ENCODE data around the gene DNAI7.

DNAI7 gene

DNA sequence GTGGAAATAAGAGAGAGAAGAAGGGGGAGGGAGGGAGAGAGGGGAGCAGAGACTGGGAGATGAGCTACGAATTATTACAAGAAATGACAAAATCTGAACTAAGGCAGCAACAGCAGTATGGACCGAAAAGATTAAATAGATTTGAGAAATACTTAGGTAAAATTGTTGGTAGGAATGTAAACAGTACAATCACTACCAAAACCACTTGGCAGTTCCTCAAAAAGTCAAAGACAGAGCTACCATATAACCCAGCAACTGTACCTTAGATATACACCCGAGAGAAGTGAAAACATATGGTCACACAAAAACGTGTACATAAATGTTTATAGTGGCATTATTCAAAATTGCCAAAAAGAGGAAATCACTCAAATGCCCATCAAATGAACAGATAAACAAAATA is 41.7 kb upstream of the DNAI7 start:
- H3K27ac ChIP-seq: no peak overlapping the region
- no peak overlapping the region for H3K4me3 ChIP-seq (ENCODE audit: low read depth, low read length)
- no peaks in the 10 kb centered on the region for H3K9me3 ChIP-seq (ENCODE audit: severe bottlenecking)
- no peak for DNase-seq
- H3K36me3 ChIP-seq: peaks cover 17% of the 10 kb centered on the region
- TF ChIP-seq, protein P1, sequence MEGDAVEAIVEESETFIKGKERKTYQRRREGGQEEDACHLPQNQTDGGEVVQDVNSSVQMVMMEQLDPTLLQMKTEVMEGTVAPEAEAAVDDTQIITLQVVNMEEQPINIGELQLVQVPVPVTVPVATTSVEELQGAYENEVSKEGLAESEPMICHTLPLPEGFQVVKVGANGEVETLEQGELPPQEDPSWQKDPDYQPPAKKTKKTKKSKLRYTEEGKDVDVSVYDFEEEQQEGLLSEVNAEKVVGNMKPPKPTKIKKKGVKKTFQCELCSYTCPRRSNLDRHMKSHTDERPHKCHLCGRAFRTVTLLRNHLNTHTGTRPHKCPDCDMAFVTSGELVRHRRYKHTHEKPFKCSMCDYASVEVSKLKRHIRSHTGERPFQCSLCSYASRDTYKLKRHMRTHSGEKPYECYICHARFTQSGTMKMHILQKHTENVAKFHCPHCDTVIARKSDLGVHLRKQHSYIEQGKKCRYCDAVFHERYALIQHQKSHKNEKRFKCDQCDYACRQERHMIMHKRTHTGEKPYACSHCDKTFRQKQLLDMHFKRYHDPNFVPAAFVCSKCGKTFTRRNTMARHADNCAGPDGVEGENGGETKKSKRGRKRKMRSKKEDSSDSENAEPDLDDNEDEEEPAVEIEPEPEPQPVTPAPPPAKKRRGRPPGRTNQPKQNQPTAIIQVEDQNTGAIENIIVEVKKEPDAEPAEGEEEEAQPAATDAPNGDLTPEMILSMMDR (IDR thresholded peaks at IDR 0.05; ENCODE audit: low read depth, low read length): no peak
- no peaks in the 10 kb centered on the region for H3K27me3 ChIP-seq (ENCODE audit: insufficient read depth, low read depth, severe bottlenecking)

- Histone ChIP-seq H3K4me3 (ENCODE audit: low read depth, low read length) (no peak overlapping the region), H3K27ac (no peak overlapping the region), H3K27me3 (ENCODE audit: insufficient read depth, low read depth, severe bottlenecking) (no peaks in the 10 kb centered on the region), H3K36me3 (peaks cover 17% of the 10 kb centered on the region), H3K9me3 (ENCODE audit: severe bottlenecking) (no peaks in the 10 kb centered on the region)
- no peak for DNase-seq
- TF ChIP-seq, protein P1 (IDR thresholded peaks at IDR 0.05; ENCODE audit: low read depth, low read length): no peak
Measured at GRCh38 chr12:25236190-25236589, 41.2 kb upstream of the DNAI7 start.

DNA sequence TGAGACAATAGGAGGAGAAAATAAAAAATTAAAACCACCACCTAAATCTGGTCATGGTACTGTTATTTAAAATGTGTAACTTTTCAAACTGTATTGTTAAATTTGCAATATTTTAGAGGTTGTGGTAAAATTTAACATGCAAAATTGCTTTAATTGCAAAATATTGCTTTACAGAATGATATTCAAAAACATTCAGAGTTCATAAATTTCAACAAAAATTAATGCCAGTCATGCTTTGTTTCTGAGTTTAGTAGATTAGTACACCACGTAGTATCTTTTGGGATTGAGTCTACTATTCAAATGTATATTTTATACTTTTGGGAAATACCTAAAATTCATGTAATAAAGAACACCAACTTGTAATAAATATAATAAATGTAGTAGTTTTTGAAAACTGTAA is 18.4 kb upstream of the DNAI7 start:
- Histone ChIP-seq H3K27ac (no peak overlapping the region), H3K27me3 (ENCODE audit: insufficient read depth, low read depth, severe bottlenecking) (no peaks in the 10 kb centered on the region), H3K9me3 (ENCODE audit: severe bottlenecking) (no peaks in the 10 kb centered on the region), H3K4me3 (ENCODE audit: low read depth, low read length) (no peak overlapping the region), H3K36me3 (no peaks in the 10 kb centered on the region; the same call in none of the 2 replicates)
- DNase-seq: no peak
- TF ChIP-seq, protein P1 (IDR thresholded peaks at IDR 0.05; ENCODE audit: low read depth, low read length): no peak

DNA sequence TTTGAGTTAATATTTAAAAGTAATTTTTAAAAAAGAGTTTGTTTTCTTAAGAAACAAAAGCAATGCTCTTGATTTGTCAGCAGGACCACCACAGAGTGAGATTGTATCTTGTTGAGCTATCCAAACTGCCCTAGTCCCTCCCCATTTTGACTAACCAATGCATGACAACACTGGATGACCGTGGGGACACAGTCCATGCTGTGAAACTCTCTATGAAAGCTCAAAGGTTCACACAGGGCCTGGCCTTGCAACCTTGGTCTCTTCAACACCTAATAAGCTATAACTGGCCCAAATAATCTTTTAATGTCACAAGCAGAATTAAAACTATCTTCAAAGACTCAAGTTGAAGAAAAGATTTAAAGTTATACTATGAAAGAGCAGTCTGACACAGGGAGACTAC is 13.6 kb upstream of the DNAI7 start:
- TF ChIP-seq, protein P1 (IDR thresholded peaks at IDR 0.05; ENCODE audit: low read depth, low read length): no peak
- H3K36me3 ChIP-seq: no peaks in the 10 kb centered on the region; the same call in none of the 2 replicates
- no peaks in the 10 kb centered on the region for H3K9me3 ChIP-seq (ENCODE audit: severe bottlenecking)
- no peak overlapping the region for H3K4me3 ChIP-seq (ENCODE audit: low read depth, low read length)
- H3K27ac ChIP-seq: no peak overlapping the region
- no peaks in the 10 kb centered on the region for H3K27me3 ChIP-seq (ENCODE audit: insufficient read depth, low read depth, severe bottlenecking)
- DNase-seq: no peak

GRCh38 chr12:25207846-25208245 is 12.9 kb upstream of the DNAI7 start:
- H3K4me3 ChIP-seq (ENCODE audit: low read depth, low read length): no peak overlapping the region
- TF ChIP-seq, protein P1 (IDR thresholded peaks at IDR 0.05; ENCODE audit: low read depth, low read length): no peak
- H3K27me3 ChIP-seq (ENCODE audit: insufficient read depth, low read depth, severe bottlenecking): no peaks in the 10 kb centered on the region
- no peak for DNase-seq
- no peaks in the 10 kb centered on the region; the same call in none of the 2 replicates for H3K36me3 ChIP-seq
- H3K27ac ChIP-seq: no peak overlapping the region
- H3K9me3 ChIP-seq (ENCODE audit: severe bottlenecking): no peaks in the 10 kb centered on the region

GRCh38 chr12:25207411-25207810 is 12.5 kb upstream of the DNAI7 start:
- no peak overlapping the region for H3K4me3 ChIP-seq (ENCODE audit: low read depth, low read length)
- H3K27me3 ChIP-seq (ENCODE audit: insufficient read depth, low read depth, severe bottlenecking): no peaks in the 10 kb centered on the region
- TF ChIP-seq, protein P1 (IDR thresholded peaks at IDR 0.05; ENCODE audit: low read depth, low read length): no peak
- no peak overlapping the region for H3K27ac ChIP-seq
- no peak for DNase-seq
- no peaks in the 10 kb centered on the region; the same call in none of the 2 replicates for H3K36me3 ChIP-seq
- H3K9me3 ChIP-seq (ENCODE audit: severe bottlenecking): no peaks in the 10 kb centered on the region

Measured in WERI-Rb-1 (cell line).